IPS-20b (cell line): ENCODE measurements around the gene TEAD1.

Source experiments
- H3K27ac ChIP-seq: one replicate; pipeline ENCODE4 v1.5.1; 2013; ENCODE audit warnings: low read length
- H3K27me3 ChIP-seq: 2 replicates; pipeline ENCODE4 v1.6.1; 2013; ENCODE audit warnings: mild to moderate bottlenecking, low read length, inconsistent platforms; ENCODE audit not compliant: insufficient read depth
- H3K36me3 ChIP-seq: 2 replicates; pipeline ENCODE4 v1.6.1; 2013; ENCODE audit warnings: low read depth, mild to moderate bottlenecking, inconsistent platforms, low read length, moderate library complexity; ENCODE audit not compliant: insufficient read depth
- H3K4me1 ChIP-seq: 2 replicates; pipeline ENCODE4 v1.6.1; 2013; ENCODE audit warnings: mild to moderate bottlenecking, control low read depth, inconsistent platforms, low read length, moderate library complexity; ENCODE audit not compliant: insufficient read depth
- H3K4me3 ChIP-seq: 2 replicates; pipeline ENCODE4 v1.5.1; 2013; ENCODE audit warnings: mild to moderate bottlenecking, low read length, inconsistent platforms
- H3K9ac ChIP-seq: 2 replicates; pipeline ENCODE4 v1.6.1; 2013; ENCODE audit warnings: low read depth, mild to moderate bottlenecking, inconsistent platforms, low read length, moderate library complexity
- H3K9me3 ChIP-seq: 2 replicates; pipeline ENCODE4 v1.6.1; 2013; ENCODE audit warnings: mild to moderate bottlenecking, low read depth, low read length, inconsistent platforms; ENCODE audit not compliant: insufficient read depth

The TEAD1 gene

GRCh38 chr11:12979928-12980689 lies 305.9 kb downstream of the TEAD1 start:
- no peak overlapping the region for H3K4me3 ChIP-seq
- no peaks in the 10 kb centered on the region; the same call in 1 of the 2 replicates for H3K4me1 ChIP-seq
- no peaks in the 10 kb centered on the region for H3K27me3 ChIP-seq
- no peak overlapping the region for H3K9ac ChIP-seq
- H3K36me3 ChIP-seq: no peaks in the 10 kb centered on the region
- H3K9me3 ChIP-seq: no peaks in the 10 kb centered on the region
- H3K27ac ChIP-seq: no peak overlapping the region

DNA sequence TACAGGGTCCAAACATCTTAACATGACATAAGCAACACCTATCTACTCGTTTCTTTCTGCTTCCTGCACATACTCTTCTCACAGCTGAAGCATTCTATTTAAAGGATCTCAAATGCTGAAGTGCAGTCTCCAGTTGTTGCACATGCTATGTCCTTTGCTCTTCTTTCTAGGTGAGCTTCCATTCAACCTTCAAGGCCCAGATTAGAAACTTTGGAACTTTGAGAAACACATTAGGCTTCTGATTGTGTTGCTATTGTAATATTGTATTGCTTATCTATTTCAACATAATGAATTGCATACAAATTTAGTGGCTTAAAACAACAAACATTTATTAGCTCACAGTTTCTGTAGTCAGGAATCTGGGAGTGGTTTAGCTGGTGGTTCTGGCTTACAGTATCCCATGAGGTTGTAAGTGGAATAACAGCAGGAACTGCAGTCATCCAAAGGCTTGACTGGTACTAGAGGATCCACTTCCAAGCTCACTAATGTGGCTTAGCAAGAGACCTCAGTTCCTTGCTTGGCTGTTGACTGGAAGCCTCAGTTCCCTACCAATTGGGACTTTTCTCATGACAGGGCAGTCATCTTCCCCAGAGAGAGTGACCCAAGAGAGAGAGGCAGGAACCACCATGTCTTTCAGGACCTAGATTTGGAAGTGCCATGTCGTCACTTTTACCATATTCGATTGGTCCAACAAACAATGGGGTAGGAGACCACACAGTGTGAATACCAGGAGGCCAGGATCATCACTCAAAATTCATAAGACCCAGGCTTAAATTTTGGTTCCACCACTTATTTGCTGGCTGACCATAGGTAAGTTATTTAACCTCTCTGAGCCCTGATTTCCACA lies 307.7 kb downstream of the TEAD1 start:
- H3K4me1 ChIP-seq: no peaks in the 10 kb centered on the region; the same call in 1 of the 2 replicates
- H3K9me3 ChIP-seq: no peaks in the 10 kb centered on the region
- H3K9ac ChIP-seq: no peak overlapping the region
- no peak overlapping the region for H3K4me3 ChIP-seq
- H3K27ac ChIP-seq: no peak overlapping the region
- H3K36me3 ChIP-seq: no peaks in the 10 kb centered on the region
- no peaks in the 10 kb centered on the region for H3K27me3 ChIP-seq

DNA sequence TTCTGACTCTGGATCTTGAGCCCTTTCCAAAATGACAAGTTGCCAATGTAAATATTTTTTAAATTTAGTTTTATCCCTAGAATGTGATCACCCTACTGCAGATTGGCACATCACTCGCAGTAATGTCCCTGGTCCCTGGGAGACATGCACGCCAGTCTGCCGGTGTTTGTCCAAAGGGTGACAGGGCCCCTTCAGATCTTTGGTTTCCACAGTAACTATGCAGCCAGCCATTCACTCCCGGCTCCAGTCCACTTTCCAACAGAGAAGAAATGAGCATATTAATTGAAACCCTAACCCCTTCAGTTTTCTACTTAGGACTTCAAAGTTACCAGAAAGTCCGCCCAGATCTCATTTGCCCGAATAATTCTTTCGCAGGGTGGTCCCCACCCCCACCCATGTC lies 309.1 kb downstream of the TEAD1 start:
- H3K9me3 ChIP-seq: no peaks in the 10 kb centered on the region
- H3K36me3 ChIP-seq: no peaks in the 10 kb centered on the region
- H3K27me3 ChIP-seq: no peaks in the 10 kb centered on the region
- no peak overlapping the region for H3K9ac ChIP-seq
- H3K4me1 ChIP-seq: no peaks in the 10 kb centered on the region; the same call in 1 of the 2 replicates
- H3K4me3 ChIP-seq: no peak overlapping the region
- no peak overlapping the region for H3K27ac ChIP-seq

- Histone ChIP-seq H3K9me3 (no peaks in the 10 kb centered on the region), H3K27ac (no peak overlapping the region), H3K4me3 (no peak overlapping the region), H3K36me3 (no peaks in the 10 kb centered on the region), H3K9ac (no peak overlapping the region), H3K4me1 (no peaks in the 10 kb centered on the region; the same call in 1 of the 2 replicates), H3K27me3 (no peaks in the 10 kb centered on the region)
Measured at GRCh38 chr11:12986194-12986898, 312.1 kb downstream of the TEAD1 start.

- Histone ChIP-seq H3K27me3 (no peaks in the 10 kb centered on the region), H3K27ac (no peak overlapping the region), H3K4me1 (no peaks in the 10 kb centered on the region), H3K9me3 (no peaks in the 10 kb centered on the region), H3K36me3 (no peaks in the 10 kb centered on the region), H3K9ac (no peak overlapping the region), H3K4me3 (no peak overlapping the region)
Measured at GRCh38 chr11:12989428-12990161, 315.4 kb downstream of the TEAD1 start.

- no peaks in the 10 kb centered on the region for H3K9me3 ChIP-seq
- no peak overlapping the region for H3K4me3 ChIP-seq
Measured at GRCh38 chr11:12990162-12990480, 315.9 kb downstream of the TEAD1 start.

DNA sequence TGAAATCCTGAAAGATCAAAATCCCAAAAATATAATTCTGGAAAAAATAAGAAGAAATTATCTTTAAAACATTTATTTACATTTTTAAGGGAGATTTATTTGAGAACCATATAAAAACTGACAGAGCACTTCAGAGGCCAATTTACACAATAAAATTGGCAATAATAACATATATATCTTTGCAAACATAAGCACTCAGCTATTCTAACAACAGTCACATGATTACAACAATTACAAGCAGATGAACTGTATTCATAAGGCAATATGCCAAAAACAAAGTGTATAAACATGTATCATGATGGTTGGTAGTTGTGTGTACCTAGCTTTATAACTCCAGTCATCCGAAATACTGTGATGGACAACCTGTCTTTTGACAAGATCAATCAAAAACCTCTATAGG lies 317.2 kb downstream of the TEAD1 start:
- no peaks in the 10 kb centered on the region for H3K9me3 ChIP-seq
- no peak overlapping the region for H3K27ac ChIP-seq
- no peaks in the 10 kb centered on the region for H3K27me3 ChIP-seq
- H3K9ac ChIP-seq: no peak overlapping the region
- no peaks in the 10 kb centered on the region for H3K4me1 ChIP-seq
- H3K4me3 ChIP-seq: no peak overlapping the region
- H3K36me3 ChIP-seq: no peaks in the 10 kb centered on the region

More at GRCh38 chr11:12990162-12990480, 315.9 kb downstream of the TEAD1 start:
- Histone ChIP-seq H3K27me3 (no peaks in the 10 kb centered on the region), H3K9ac (no peak overlapping the region), H3K4me1 (no peaks in the 10 kb centered on the region), H3K36me3 (no peaks in the 10 kb centered on the region), H3K27ac (no peak overlapping the region)

- H3K9me3 ChIP-seq: no peaks in the 10 kb centered on the region
- no peak overlapping the region for H3K4me3 ChIP-seq
- H3K27me3 ChIP-seq: no peaks in the 10 kb centered on the region
- no peak overlapping the region for H3K27ac ChIP-seq
- no peaks in the 10 kb centered on the region for H3K4me1 ChIP-seq
- no peaks in the 10 kb centered on the region for H3K36me3 ChIP-seq
- no peak overlapping the region for H3K9ac ChIP-seq
Measured at GRCh38 chr11:12993626-12994025, 319.4 kb downstream of the TEAD1 start.
